LNCaP clone FGC (cell line): ENCODE measurements around the gene CTBP1.

Source experiments
- DNase-seq: peaks from one replicate; pipeline ENCODE4 v3.0.0-alpha.2; 2011; ENCODE audit warnings: low read depth
- H3K4me3 ChIP-seq: 2 replicates; pipeline ENCODE4 v1.5.1; 2011; ENCODE audit warnings: mild to moderate bottlenecking, low read depth, low read length, control low read depth
- CTCF ChIP-seq: IDR thresholded peaks from 2 replicates; pipeline ENCODE4 v1.5.1; 2012; ENCODE audit warnings: mild to moderate bottlenecking; ENCODE audit not compliant: control insufficient read depth, insufficient read depth; ENCODE audit errors: extremely low read depth

The CTBP1 gene

GRCh38 chr4:1205586-1206298, 43.2 kb downstream of the CTBP1 start:
- DNase-seq = no peak
- TF ChIP-seq CTCF = no peak
- no peak overlapping the region for H3K4me3 ChIP-seq

- TF ChIP-seq CTCF = no peak
- no peak overlapping the region for H3K4me3 ChIP-seq
- DNase-seq = no peak
Observed at GRCh38 chr4:1204828-1205585, 43.9 kb downstream of the CTBP1 start.

- DNase-seq = no peak
- H3K4me3 ChIP-seq = no peak overlapping the region
- TF ChIP-seq CTCF = no peak
Observed at GRCh38 chr4:1204286-1204827, 44.6 kb downstream of the CTBP1 start.

- no peak for DNase-seq
- H3K4me3 ChIP-seq = no peak overlapping the region
- TF ChIP-seq CTCF = no peak
Observed at GRCh38 chr4:1203026-1203616, 45.8 kb downstream of the CTBP1 start.

- no peak for DNase-seq
- H3K4me3 ChIP-seq = no peak overlapping the region
- TF ChIP-seq CTCF = no peak
Observed at GRCh38 chr4:1202526-1203011, 46.4 kb downstream of the CTBP1 start.

- TF ChIP-seq CTCF = no peak
- DNase-seq = no peak
- no peak overlapping the region for H3K4me3 ChIP-seq
Observed at GRCh38 chr4:1201851-1202525, 46.9 kb downstream of the CTBP1 start.
